ENCODE data around the gene DPP4. TPM values are rescaled to one million over a fixed set of nuclear protein-coding genes. Genes with fewer than 3 reads are reported as not detected.

The DPP4 gene
- total and polyA plus RNA-seq, 2 donors (not counting 3 experiments of a cell fraction or from before 2014, with no cell fraction given) = 0.84 to 6.2 TPM

DNA sequence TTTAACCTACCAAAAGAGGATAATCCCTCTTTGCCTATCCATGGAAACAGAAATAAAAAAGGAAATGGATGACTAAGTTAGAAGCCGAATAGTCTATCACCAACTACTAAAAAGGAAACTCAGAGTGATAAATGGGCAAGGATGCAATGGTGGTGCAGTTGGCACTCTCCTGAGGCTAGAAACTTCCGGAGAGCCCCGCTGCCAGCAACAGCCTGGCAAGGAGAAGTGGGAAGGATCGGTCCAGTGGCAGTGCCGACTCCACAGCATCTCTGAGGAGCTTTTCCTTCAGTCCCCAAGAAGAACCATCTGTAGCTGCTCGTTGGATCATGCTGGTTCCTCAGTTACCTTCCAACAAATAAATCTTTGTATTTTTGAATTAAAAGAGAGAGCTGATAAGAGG is 74.7 kb downstream of the DPP4 start:
- no peaks in the 10 kb centered on the region for H3K9me3 ChIP-seq (replicated peaks; ENCODE audit: control insufficient read depth, insufficient read depth, low read length)
- peaks cover 2% of the 10 kb centered on the region for H3K4me1 ChIP-seq (ENCODE audit: control insufficient read depth, extremely low read depth, insufficient read depth, low read length)
- H3K79me2 ChIP-seq (ENCODE audit: control insufficient read depth, insufficient read depth, low read length) = no peaks in the 10 kb centered on the region
- H3K27ac ChIP-seq (ENCODE audit: insufficient read depth, low read depth, low read length) = no peak overlapping the region
- H3K36me3 ChIP-seq (ENCODE audit: control insufficient read depth in 2 of 2, extremely low read depth in 1 of 2, insufficient read depth in 2 of 2, low read length in 2 of 2) = no peaks in the 10 kb centered on the region
- H3K4me2 ChIP-seq (ENCODE audit: insufficient read depth, low read length) = peak overlapping the region; percentile 2
- no peaks in the 10 kb centered on the region for H4K20me1 ChIP-seq (replicated peaks; ENCODE audit: control insufficient read depth, extremely low read depth, insufficient read depth, low read length)
- no peaks in the 10 kb centered on the region for H3K9me1 ChIP-seq (replicated peaks; ENCODE audit: control insufficient read depth, extremely low read depth, insufficient read depth, low read length)
- ChIA-PET POLR2A (no interaction called here), CTCF (interaction anchor here (1.1 to 2.5 kb wide), 4 partner anchors 8 to 221 kb away, joined by 3 to 13 read pairs (median 4); no protein-coding TSS in a partner anchor)
- H3K4me3 ChIP-seq (replicated peaks in 1 of 3; ENCODE audit: insufficient read depth in 1 of 3, low read depth in 1 of 3, low read length in 3 of 3) = no peak overlapping the region
- H3K27me3 ChIP-seq (ENCODE audit: control insufficient read depth in 2 of 2, insufficient read depth in 2 of 2, low read length in 2 of 2) = no peaks in the 10 kb centered on the region
- dilution Hi-C loops (cut with MboI; ENCODE audit: extremely low pct_ligation_motif_present, low sequenced_read_pairs) = no loop called here
- no TSS peak for BruUV-seq (replicated peaks)
- intact Hi-C loops (cut with micrococcal nuclease) = no loop called here
- H3K9ac ChIP-seq (replicated peaks; ENCODE audit: extremely low read depth, insufficient read depth, low read length) = no peak overlapping the region
- no peak for FAIRE-seq
- peak; percentile 26 for DNase-seq (ENCODE audit: low read depth, low spot score)
- TF ChIP-seq FOS (IDR thresholded peaks at IDR 0.05; ENCODE audit: borderline replicate concordance, insufficient read depth, low read length) = peak; percentile 19
- TF ChIP-seq, protein P1, sequence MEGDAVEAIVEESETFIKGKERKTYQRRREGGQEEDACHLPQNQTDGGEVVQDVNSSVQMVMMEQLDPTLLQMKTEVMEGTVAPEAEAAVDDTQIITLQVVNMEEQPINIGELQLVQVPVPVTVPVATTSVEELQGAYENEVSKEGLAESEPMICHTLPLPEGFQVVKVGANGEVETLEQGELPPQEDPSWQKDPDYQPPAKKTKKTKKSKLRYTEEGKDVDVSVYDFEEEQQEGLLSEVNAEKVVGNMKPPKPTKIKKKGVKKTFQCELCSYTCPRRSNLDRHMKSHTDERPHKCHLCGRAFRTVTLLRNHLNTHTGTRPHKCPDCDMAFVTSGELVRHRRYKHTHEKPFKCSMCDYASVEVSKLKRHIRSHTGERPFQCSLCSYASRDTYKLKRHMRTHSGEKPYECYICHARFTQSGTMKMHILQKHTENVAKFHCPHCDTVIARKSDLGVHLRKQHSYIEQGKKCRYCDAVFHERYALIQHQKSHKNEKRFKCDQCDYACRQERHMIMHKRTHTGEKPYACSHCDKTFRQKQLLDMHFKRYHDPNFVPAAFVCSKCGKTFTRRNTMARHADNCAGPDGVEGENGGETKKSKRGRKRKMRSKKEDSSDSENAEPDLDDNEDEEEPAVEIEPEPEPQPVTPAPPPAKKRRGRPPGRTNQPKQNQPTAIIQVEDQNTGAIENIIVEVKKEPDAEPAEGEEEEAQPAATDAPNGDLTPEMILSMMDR (IDR thresholded peaks at IDR 0.05; ENCODE audit: extremely low read depth in 1 of 2, insufficient read depth in 1 of 2, low read depth in 1 of 2, low read length in 2 of 2) = no peak
- no peak overlapping the region for H2AFZ ChIP-seq (ENCODE audit: low read depth, low read length)

DNA sequence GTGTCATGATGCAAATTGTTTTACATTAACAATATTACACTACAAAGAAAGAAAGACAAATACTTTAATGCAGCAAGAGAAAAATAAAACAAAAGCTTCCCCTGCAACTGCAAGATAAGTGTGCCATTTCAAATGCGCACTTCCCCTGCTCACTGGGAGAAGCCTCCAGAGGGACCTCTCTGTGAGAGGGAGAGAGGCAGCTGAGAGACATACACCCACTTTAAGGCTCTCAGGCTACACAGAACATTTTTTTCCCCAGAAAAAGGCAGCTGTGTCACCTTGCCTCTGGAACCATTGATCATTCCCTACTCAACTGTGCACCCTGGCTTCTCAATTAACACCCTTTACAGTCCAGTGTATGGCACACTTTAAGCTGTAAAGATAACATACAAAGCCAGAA is 75.2 kb downstream of the DPP4 start:
- Histone ChIP-seq H4K20me1 (replicated peaks; ENCODE audit: control insufficient read depth, extremely low read depth, insufficient read depth, low read length) (no peaks in the 10 kb centered on the region), H3K79me2 (ENCODE audit: control insufficient read depth, insufficient read depth, low read length) (no peaks in the 10 kb centered on the region), H3K4me3 (replicated peaks in 1 of 3; ENCODE audit: insufficient read depth in 1 of 3, low read depth in 1 of 3, low read length in 3 of 3) (no peak overlapping the region), H3K9me3 (replicated peaks; ENCODE audit: control insufficient read depth, insufficient read depth, low read length) (no peaks in the 10 kb centered on the region), H3K9ac (replicated peaks; ENCODE audit: extremely low read depth, insufficient read depth, low read length) (no peak overlapping the region), H3K4me2 (ENCODE audit: insufficient read depth, low read length) (no peak overlapping the region), H3K36me3 (ENCODE audit: control insufficient read depth in 2 of 2, extremely low read depth in 1 of 2, insufficient read depth in 2 of 2, low read length in 2 of 2) (no peaks in the 10 kb centered on the region), H3K4me1 (ENCODE audit: control insufficient read depth, extremely low read depth, insufficient read depth, low read length) (peaks cover 2% of the 10 kb centered on the region), H3K27ac (ENCODE audit: insufficient read depth, low read depth, low read length) (no peak overlapping the region), H3K27me3 (ENCODE audit: control insufficient read depth in 2 of 2, insufficient read depth in 2 of 2, low read length in 2 of 2) (no peaks in the 10 kb centered on the region), H3K9me1 (replicated peaks; ENCODE audit: control insufficient read depth, extremely low read depth, insufficient read depth, low read length) (no peaks in the 10 kb centered on the region), H2AFZ (ENCODE audit: low read depth, low read length) (no peak overlapping the region)
- BruUV-seq (replicated peaks) = no TSS peak
- ChIA-PET CTCF (interaction anchor here (1.1 to 2.5 kb wide), 4 partner anchors 9 to 222 kb away, joined by 3 to 13 read pairs (median 4); no protein-coding TSS in a partner anchor), POLR2A (no interaction called here)
- FAIRE-seq = no peak
- DNase-seq (ENCODE audit: low read depth, low spot score) = no peak
- dilution Hi-C loops (cut with MboI; ENCODE audit: extremely low pct_ligation_motif_present, low sequenced_read_pairs) = no loop called here
- TF ChIP-seq, protein P2, sequence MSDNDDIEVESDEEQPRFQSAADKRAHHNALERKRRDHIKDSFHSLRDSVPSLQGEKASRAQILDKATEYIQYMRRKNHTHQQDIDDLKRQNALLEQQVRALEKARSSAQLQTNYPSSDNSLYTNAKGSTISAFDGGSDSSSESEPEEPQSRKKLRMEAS (IDR thresholded peaks at IDR 0.05; ENCODE audit: insufficient read depth, insufficient read length) = no peak
- TF ChIP-seq POLR2A (IDR thresholded peaks at IDR 0.05; ENCODE audit: low read depth, low read length) (no peak), GATA2 (IDR thresholded peaks at IDR 0.05; ENCODE audit: insufficient read depth, insufficient read length, low read depth, low read length) (no peak), MYC (IDR thresholded peaks at IDR 0.05; ENCODE audit: low read depth, low read length) (no peak), EZH2 (IDR thresholded peaks at IDR 0.05; ENCODE audit: borderline replicate concordance, low read depth, low read length, severe bottlenecking) (no peak), POLR2AphosphoS5 (IDR thresholded peaks at IDR 0.05; ENCODE audit: insufficient read depth, low read depth, low read length) (no peak), JUN (IDR thresholded peaks at IDR 0.05; ENCODE audit: borderline replicate concordance, insufficient read depth, insufficient read length, low read depth) (no peak), FOS (IDR thresholded peaks at IDR 0.05; ENCODE audit: borderline replicate concordance, insufficient read depth, low read length) (no peak)
- TF ChIP-seq, protein P1 (IDR thresholded peaks at IDR 0.05; ENCODE audit: extremely low read depth in 1 of 2, insufficient read depth in 1 of 2, low read depth in 1 of 2, low read length in 2 of 2) = no peak
- intact Hi-C loops (cut with micrococcal nuclease) = no loop called here
